ENCODE results near the gene SEL1L.

Gene SEL1L

DNA sequence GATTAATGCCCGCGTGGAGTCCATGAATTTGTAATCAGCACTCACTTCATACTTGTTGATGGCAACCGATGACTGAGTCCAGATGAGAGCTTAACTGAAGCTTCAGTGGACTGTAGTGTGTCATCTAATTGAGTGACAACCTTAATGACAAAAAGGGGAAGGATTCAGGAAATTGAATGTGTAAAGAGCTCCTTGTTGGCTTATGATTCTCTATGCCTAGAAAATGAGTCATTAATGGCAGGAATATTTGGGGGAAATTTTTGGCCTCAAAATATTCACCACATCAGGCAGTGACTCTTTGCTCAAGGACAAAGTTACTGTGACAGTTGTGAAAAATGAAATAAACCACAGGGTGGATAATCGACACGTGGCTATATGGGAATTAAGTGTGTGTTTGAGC, 78.3 kb downstream of the SEL1L start:
- TF ChIP-seq, protein P1, sequence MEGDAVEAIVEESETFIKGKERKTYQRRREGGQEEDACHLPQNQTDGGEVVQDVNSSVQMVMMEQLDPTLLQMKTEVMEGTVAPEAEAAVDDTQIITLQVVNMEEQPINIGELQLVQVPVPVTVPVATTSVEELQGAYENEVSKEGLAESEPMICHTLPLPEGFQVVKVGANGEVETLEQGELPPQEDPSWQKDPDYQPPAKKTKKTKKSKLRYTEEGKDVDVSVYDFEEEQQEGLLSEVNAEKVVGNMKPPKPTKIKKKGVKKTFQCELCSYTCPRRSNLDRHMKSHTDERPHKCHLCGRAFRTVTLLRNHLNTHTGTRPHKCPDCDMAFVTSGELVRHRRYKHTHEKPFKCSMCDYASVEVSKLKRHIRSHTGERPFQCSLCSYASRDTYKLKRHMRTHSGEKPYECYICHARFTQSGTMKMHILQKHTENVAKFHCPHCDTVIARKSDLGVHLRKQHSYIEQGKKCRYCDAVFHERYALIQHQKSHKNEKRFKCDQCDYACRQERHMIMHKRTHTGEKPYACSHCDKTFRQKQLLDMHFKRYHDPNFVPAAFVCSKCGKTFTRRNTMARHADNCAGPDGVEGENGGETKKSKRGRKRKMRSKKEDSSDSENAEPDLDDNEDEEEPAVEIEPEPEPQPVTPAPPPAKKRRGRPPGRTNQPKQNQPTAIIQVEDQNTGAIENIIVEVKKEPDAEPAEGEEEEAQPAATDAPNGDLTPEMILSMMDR (IDR thresholded peaks at IDR 0.05; ENCODE audit: low read depth, low read length) = no peak
- DNase-seq (ENCODE audit: low read depth in 2 of 2) = no peak

DNA sequence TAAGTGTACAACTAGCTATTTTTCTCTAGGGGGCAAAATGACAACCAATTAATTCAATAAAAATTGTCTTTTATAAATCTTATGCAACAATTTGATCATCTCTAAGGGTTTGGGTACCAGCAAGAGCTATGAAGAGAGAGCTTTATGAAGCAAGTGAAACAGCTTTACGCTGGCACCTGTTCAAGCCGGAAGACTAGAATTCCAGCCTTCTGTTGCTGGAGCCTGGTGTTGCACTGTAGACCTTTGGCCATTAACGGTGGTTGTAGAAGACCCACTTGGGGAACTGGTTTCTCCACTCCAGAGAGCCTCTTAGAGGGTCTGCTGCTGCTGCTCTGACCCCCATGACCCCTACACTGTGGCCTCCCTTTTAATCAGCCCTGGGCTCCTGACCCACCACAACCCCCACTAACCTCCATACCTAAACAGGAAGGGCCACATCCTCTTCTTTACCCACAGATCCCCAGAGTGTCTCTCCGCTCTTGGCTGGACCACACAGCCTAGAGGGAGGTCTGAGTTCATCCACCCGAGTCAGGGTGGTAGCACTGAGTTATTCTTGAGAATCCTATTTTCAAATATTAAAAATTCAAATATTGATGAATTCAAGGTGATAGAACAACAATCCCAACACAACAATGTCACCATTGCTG, 79.0 kb downstream of the SEL1L start:
- TF ChIP-seq, protein P1 (IDR thresholded peaks at IDR 0.05; ENCODE audit: low read depth, low read length) = no peak
- DNase-seq (ENCODE audit: low read depth in 2 of 2) = no peak
- no peak overlapping the region for H3K4me3 ChIP-seq (replicated peaks in 1 of 2; ENCODE audit: low read depth in 2 of 2, low read length in 2 of 2)

More for the DNA sequence above, 78.3 kb downstream of the SEL1L start:
- H3K4me3 ChIP-seq (replicated peaks in 1 of 2; ENCODE audit: low read depth in 2 of 2, low read length in 2 of 2) = no peak overlapping the region

DNA sequence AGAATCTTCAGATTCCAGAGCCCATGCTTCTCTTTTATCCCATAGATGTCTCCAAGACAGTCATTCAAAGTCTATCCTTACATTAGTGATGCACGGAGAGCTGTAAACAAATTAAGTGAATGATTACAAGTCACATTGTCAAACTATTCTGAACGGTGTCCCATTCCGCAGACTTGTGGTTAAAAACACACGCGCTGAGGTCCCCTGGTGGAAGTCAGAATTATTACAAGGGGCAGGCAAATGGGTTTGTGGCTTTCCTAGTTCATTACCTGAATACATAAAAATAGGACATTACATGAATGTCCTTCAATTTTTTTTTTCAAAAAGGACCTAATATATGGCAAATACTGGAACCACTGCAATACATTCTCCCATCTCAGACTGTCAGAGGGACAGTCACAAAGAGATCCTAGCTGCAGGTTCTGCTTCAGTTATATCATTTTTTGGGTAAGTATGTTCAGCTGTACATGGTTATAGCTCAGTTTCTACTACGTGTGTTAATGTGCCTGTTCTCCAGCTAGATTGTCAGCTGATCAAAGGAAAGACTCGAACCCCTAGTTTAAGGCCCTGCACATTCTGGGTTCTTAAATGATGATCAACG, 80.4 kb downstream of the SEL1L start:
- DNase-seq (ENCODE audit: low read depth in 2 of 2) = peak; percentile 70 to 72
- no peak overlapping the region for H3K4me3 ChIP-seq (replicated peaks in 1 of 2; ENCODE audit: low read depth in 2 of 2, low read length in 2 of 2)
- TF ChIP-seq, protein P1 (IDR thresholded peaks at IDR 0.05; ENCODE audit: low read depth, low read length) = peak; percentile 85

DNA sequence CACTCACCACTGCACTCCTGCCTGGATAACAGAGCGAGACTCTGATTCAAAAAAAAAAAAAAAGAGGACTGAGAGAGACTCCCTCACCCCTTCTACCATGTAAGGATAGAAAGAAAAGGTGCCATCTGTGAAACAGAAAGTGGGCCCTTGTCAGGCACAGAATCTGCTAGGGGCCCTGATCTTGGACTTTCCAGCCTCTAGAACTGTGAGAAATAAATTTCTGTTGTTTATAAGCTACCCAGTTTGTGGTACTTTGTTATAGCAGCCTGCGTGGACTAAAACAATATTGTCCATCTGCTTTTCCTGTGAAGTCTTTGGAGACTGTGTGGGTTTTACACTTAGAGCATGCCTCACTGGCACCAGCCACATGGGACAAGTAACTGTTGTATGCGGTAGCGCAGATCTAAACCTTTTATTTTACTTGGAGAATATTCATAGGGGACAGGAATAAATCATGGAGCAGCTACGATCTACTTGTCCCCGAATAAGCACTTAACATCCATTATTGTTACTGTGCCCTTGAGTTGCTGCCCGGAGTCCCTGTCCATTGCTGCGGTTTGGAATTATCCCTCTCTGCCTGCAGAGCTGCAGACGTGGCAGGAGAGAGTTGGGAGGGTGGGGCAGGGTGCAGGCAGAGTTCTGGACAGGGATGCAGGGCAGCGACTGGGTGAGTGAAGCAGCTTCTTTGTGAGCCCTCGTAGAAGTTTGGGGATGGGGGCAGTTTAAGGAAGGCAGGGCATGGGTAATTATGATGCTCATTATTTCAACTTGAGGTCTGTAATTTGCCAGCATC, 81.1 kb downstream of the SEL1L start:
- TF ChIP-seq, protein P1 (IDR thresholded peaks at IDR 0.05; ENCODE audit: low read depth, low read length) = no peak
- DNase-seq (ENCODE audit: low read depth in 2 of 2) = no peak
- no peak overlapping the region for H3K4me3 ChIP-seq (replicated peaks in 1 of 2; ENCODE audit: low read depth in 2 of 2, low read length in 2 of 2)

DNA sequence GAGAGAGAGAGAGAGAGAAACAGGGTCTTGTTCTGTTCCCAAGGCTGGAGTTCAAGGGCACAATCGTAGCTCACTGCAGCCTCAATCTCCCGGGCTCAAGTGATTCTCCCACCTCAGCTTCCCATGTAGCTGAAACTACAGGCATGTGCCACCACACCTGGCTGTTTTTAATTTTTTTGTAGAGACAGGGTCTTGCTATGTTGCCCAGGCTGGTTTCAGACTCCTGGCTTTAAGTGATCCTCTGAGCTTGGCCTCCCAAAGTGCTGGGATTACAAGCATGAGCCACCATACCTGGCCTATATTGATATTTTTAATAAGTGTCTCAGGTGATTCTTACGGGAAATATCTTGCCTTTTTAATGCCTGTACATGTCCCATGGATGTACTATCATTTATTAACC, 82.7 kb downstream of the SEL1L start:
- no peak for DNase-seq (ENCODE audit: low read depth in 2 of 2)
- H3K4me3 ChIP-seq (replicated peaks in 1 of 2; ENCODE audit: low read depth in 2 of 2, low read length in 2 of 2) = no peak overlapping the region
- TF ChIP-seq, protein P1 (IDR thresholded peaks at IDR 0.05; ENCODE audit: low read depth, low read length) = no peak

DNA sequence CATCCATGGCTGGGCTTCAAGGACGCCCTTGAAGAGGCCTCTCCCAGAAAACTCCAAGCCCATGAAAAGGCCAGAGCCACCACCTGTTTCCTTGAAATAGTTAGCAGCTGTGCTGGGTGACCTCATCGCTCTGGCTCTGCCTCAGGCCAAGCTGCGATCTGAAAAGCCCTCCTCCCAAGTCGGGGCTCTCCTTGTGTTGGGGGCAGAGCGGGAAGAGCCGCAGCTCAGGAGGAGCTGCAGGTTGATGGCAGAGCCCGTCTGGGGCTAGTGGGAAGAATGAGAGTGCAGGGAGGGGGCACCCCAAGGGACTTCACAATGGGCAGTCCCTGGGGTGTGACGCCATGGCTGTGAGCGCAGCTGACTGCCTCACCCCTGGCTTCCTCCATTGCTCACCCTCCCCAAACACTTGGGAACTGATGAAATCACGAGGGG, 83.5 kb downstream of the SEL1L start:
- TF ChIP-seq, protein P1 (IDR thresholded peaks at IDR 0.05; ENCODE audit: low read depth, low read length) = no peak
- DNase-seq (ENCODE audit: low read depth in 2 of 2) = peak in 1 of 2 donors; percentile 58
- no peak overlapping the region for H3K4me3 ChIP-seq (replicated peaks in 1 of 2; ENCODE audit: low read depth in 2 of 2, low read length in 2 of 2)
